WERI-Rb-1 (cell line): ENCODE data around the gene TRIM44.

ENCODE experiments used
- DNase-seq: peaks from one replicate; pipeline ENCODE4 v3.0.0-alpha.2; 2020
- H3K27ac ChIP-seq: fragments of 250-450 bp; sonication (Bioruptor Pico); 2 replicates; pipeline ENCODE4 v1.5.1; 2020; ENCODE audit warnings: mild to moderate bottlenecking, moderate library complexity
- H3K27me3 ChIP-seq: fragments of 250-450 bp; sonication (Bioruptor Pico); 2 replicates; pipeline ENCODE4 v1.5.1; 2021; ENCODE audit warnings: mild to moderate bottlenecking, low read depth, moderate library complexity; ENCODE audit not compliant: insufficient read depth, severe bottlenecking
- H3K36me3 ChIP-seq: fragments of 250-450 bp; sonication (Bioruptor Pico); 2 replicates; pipeline ENCODE4 v1.5.1; 2020; ENCODE audit warnings: mild to moderate bottlenecking, moderate library complexity
- H3K4me3 ChIP-seq: 2 replicates; pipeline ENCODE4 v1.5.1; 2011; ENCODE audit warnings: low read depth, mild to moderate bottlenecking, control low read depth, low read length
- H3K9me3 ChIP-seq: fragments of 250-450 bp; sonication (Bioruptor Pico); 2 replicates; pipeline ENCODE4 v1.5.1; 2021; ENCODE audit warnings: mild to moderate bottlenecking, moderate library complexity; ENCODE audit not compliant: severe bottlenecking
- TF ChIP-seq, protein P1 (sequence below): IDR thresholded peaks from 2 replicates; pipeline ENCODE4 v1.5.1; 2011; ENCODE audit warnings: low read depth, mild to moderate bottlenecking, control low read depth, inconsistent platforms, low read length

The TRIM44 gene

DNA sequence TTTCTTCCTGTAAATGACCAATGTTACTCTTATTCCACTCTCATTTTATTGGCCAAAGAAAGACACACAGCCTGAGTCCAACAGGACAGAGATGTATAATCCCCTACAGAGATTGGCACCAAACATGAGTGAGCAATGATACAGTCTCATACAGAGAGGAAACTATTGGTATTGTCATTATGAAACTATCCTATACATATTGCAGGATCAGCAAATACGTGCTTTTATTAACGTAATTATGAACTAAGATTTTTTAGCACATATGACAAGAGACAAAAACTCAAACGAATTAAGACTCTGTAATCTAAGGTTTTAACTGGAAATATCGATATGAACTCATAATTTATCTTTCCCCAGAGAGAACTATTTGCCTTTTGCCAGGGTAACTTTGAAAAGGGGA lies 182.0 kb downstream of the TRIM44 start:
- Histone ChIP-seq H3K27me3 (no peaks in the 10 kb centered on the region), H3K36me3 (no peaks in the 10 kb centered on the region), H3K9me3 (peaks cover 3% of the 10 kb centered on the region), H3K4me3 (no peak overlapping the region), H3K27ac (no peak overlapping the region)
- no peak for DNase-seq
- TF ChIP-seq, protein P1, sequence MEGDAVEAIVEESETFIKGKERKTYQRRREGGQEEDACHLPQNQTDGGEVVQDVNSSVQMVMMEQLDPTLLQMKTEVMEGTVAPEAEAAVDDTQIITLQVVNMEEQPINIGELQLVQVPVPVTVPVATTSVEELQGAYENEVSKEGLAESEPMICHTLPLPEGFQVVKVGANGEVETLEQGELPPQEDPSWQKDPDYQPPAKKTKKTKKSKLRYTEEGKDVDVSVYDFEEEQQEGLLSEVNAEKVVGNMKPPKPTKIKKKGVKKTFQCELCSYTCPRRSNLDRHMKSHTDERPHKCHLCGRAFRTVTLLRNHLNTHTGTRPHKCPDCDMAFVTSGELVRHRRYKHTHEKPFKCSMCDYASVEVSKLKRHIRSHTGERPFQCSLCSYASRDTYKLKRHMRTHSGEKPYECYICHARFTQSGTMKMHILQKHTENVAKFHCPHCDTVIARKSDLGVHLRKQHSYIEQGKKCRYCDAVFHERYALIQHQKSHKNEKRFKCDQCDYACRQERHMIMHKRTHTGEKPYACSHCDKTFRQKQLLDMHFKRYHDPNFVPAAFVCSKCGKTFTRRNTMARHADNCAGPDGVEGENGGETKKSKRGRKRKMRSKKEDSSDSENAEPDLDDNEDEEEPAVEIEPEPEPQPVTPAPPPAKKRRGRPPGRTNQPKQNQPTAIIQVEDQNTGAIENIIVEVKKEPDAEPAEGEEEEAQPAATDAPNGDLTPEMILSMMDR = no peak

DNA sequence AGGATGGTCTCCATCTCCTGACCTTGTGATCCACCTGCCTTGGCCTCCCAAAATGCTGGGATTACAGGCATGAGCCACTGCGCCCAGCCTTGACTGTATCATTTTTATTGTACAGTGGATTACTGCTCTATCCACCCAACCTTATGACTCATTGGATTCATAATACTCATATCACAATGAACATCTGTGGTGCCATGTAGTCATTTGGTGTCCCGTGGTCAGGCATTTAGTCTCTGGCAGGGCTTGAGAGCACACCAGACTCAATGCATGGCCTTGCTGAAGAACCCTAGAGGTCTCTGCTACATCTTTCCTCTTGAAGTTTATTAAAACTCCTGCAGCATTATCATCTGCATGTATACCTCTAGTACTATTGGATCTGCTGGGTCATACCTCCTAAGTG lies 183.3 kb downstream of the TRIM44 start:
- Histone ChIP-seq H3K36me3 (no peaks in the 10 kb centered on the region), H3K9me3 (no peaks in the 10 kb centered on the region), H3K27ac (no peak overlapping the region), H3K4me3 (no peak overlapping the region), H3K27me3 (no peaks in the 10 kb centered on the region)
- DNase-seq = no peak
- TF ChIP-seq, protein P1 = no peak

DNA sequence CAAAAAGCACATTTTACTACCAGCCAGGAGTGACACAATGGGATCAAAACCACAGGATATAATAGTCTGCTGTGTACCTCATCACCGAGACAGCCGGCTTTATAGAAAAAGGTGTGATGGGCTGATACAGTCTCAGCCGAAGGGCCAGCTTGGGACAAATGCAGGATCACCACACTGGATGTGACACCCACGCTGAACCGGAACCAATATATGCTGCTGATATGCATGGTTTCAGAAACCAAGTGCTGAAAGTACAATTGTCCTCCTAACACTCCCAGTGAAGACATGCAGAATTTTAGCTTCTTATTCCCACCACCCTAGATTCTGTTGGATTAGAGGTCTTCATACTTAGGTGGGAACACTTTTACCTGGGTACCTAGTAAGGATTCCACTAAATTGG lies 184.3 kb downstream of the TRIM44 start:
- DNase-seq = no peak
- Histone ChIP-seq H3K27me3 (no peaks in the 10 kb centered on the region), H3K27ac (no peak overlapping the region), H3K36me3 (no peaks in the 10 kb centered on the region), H3K4me3 (no peak overlapping the region), H3K9me3 (no peaks in the 10 kb centered on the region)
- TF ChIP-seq, protein P1 = no peak

DNA sequence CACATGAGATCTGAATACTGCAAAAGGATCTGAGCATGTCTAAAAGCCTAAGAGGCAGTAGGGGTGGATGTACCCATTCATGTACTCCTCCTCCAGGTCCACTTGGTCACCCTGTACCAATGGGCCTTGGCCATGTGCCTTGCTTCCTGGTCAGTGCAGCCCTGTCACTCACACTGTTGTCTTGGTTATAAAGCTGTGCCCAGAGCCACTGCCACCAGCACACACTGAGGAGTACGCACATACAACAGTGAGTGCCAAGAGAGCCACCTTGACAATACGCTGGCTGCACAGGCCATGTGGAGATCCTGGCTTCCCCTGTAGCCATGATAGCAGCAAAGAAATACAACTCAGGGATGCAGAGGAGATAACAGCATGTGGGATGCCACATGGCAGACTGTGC lies 184.9 kb downstream of the TRIM44 start:
- Histone ChIP-seq H3K27me3 (no peaks in the 10 kb centered on the region), H3K27ac (no peak overlapping the region), H3K36me3 (no peaks in the 10 kb centered on the region), H3K9me3 (no peaks in the 10 kb centered on the region), H3K4me3 (no peak overlapping the region)
- no peak for DNase-seq
- TF ChIP-seq, protein P1 = no peak

DNA sequence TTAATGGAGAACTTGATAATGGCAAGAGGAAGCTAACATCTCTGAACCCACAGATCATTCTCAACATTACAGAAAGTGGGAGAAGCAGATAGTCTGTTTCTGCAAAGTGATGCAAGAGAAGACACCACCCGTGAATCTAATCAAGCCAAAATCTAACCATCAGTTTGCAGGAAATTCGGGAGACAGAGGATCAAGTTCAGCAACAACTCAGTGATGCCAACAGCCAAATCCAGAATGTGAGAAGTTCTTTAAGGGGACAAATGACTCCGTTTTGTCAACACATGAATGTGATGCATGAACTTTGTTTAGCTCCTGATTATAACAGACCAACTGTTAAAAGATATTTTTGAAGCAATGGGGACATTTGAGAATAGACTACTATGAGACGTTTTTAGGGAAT lies 186.0 kb downstream of the TRIM44 start:
- Histone ChIP-seq H3K4me3 (no peak overlapping the region), H3K9me3 (no peaks in the 10 kb centered on the region), H3K36me3 (no peaks in the 10 kb centered on the region), H3K27me3 (no peaks in the 10 kb centered on the region), H3K27ac (no peak overlapping the region)
- no peak for DNase-seq
- TF ChIP-seq, protein P1 = no peak

DNA sequence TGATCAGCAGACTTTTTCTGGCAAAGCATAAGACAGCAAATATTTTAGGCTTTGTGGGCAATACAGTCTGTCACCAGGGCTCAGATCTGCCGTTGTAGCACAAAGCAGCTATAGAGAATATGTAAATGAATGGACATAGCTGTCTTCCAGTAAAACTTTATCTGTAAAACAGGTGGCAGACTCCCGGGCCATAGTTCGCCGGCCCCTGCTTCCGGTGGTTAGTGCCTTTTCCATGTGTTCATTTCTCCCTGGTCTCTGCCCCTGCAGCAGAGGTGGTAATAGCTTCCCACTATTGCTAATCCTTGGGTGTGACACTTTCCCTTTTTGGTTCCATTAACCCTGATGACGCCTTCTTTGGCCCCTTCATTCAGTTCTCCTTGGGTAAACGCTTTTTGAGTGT lies 187.6 kb downstream of the TRIM44 start:
- Histone ChIP-seq H3K27me3 (no peaks in the 10 kb centered on the region), H3K27ac (no peak overlapping the region), H3K36me3 (no peaks in the 10 kb centered on the region), H3K4me3 (no peak overlapping the region), H3K9me3 (no peaks in the 10 kb centered on the region)
- TF ChIP-seq, protein P1 = no peak
- no peak for DNase-seq
